Measurements from ENCODE around the gene NOS1AP. TPM values are rescaled to one million over a fixed set of nuclear protein-coding genes. Genes with fewer than 3 reads are reported as not detected.

The NOS1AP gene
- total and polyA plus RNA-seq, 2 donors (not counting 3 experiments of a cell fraction or from before 2014, with no cell fraction given): 1.3 to 5.4 TPM

DNA sequence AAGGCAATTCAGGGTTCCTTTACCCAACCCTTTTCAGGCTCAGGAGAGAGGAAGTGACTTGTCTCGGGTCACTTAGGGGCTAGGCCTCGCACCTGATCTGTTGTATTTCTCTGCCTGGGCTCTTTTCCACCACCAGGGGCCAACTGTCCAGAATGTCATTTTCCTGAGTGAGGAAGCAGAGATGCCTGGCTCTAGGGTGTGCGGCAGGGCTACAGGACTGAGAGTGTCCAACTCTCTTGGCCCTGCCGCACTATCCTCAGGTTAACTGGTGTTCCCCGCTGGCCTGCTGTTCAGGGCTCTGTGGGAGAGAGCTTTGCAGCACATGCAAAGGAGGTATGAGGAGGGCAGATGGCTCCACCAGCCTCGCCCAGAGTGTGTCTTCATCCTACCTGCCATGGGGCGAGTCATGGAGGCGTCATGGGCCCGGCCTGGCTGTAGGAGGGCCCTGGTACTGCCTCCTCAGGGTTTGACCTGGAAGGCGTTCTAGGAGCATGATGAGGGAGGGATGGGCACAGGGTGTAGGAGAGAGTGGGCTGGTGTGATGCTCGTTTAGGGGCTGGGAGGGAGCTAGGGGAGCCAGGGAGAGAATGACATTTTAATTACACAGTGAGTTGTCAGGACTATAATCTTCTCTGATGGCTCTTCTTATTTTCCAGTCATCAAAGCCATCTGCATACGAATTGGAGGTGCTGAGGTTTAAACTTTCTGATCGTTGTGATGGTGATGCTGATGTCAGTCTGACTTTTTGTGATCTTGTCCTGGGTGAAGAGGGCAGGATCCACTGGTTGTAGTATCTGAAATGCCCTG is 128.3 kb downstream of the NOS1AP start:
- intact Hi-C loops (cut with micrococcal nuclease): loop anchor here (10.0 kb wide), 1 partner anchor 123 kb away; no protein-coding TSS in a partner anchor
- H3K4me2 ChIP-seq (ENCODE audit: insufficient read depth, low read length): no peak overlapping the region
- H3K27me3 ChIP-seq (ENCODE audit: control insufficient read depth in 2 of 2, insufficient read depth in 2 of 2, low read length in 2 of 2): no peaks in the 10 kb centered on the region
- dilution Hi-C loops (cut with MboI; ENCODE audit: extremely low pct_ligation_motif_present, low sequenced_read_pairs): no loop called here
- ChIA-PET CTCF (no interaction called here), POLR2A (no interaction called here)
- no peak overlapping the region for H3K4me3 ChIP-seq (replicated peaks in 1 of 3; ENCODE audit: insufficient read depth in 1 of 3, low read depth in 1 of 3, low read length in 3 of 3)
- peaks cover 23% of the 10 kb centered on the region for H3K4me1 ChIP-seq (ENCODE audit: control insufficient read depth, extremely low read depth, insufficient read depth, low read length)
- no TSS peak for BruUV-seq (replicated peaks)
- FAIRE-seq: no peak
- H2AFZ ChIP-seq (ENCODE audit: low read depth, low read length): no peak overlapping the region
- H3K9me3 ChIP-seq (replicated peaks; ENCODE audit: control insufficient read depth, insufficient read depth, low read length): no peaks in the 10 kb centered on the region
- no peak overlapping the region for H3K27ac ChIP-seq (ENCODE audit: insufficient read depth, low read depth, low read length)
- H3K36me3 ChIP-seq (ENCODE audit: control insufficient read depth in 2 of 2, extremely low read depth in 1 of 2, insufficient read depth in 2 of 2, low read length in 2 of 2): no peaks in the 10 kb centered on the region
- no peak overlapping the region for H3K9ac ChIP-seq (replicated peaks; ENCODE audit: extremely low read depth, insufficient read depth, low read length)
- no peak for DNase-seq (ENCODE audit: low read depth, low spot score)
- no peaks in the 10 kb centered on the region for H3K9me1 ChIP-seq (replicated peaks; ENCODE audit: control insufficient read depth, extremely low read depth, insufficient read depth, low read length)
- no peak for TF ChIP-seq MAX (IDR thresholded peaks at IDR 0.05; ENCODE audit: insufficient read depth, insufficient read length)
- no peak for TF ChIP-seq POLR2A (IDR thresholded peaks at IDR 0.05; ENCODE audit: low read depth, low read length)
- no peak for TF ChIP-seq EZH2 (IDR thresholded peaks at IDR 0.05; ENCODE audit: borderline replicate concordance, low read depth, low read length, severe bottlenecking)
- peak in 1 of 2 donors; percentile 23 for TF ChIP-seq CTCF (IDR thresholded peaks at IDR 0.05; ENCODE audit: extremely low read depth in 1 of 2, insufficient read depth in 1 of 2, low read depth in 1 of 2, low read length in 2 of 2)
- TF ChIP-seq POLR2AphosphoS5 (IDR thresholded peaks at IDR 0.05; ENCODE audit: insufficient read depth, low read depth, low read length): no peak
- TF ChIP-seq GATA2 (IDR thresholded peaks at IDR 0.05; ENCODE audit: insufficient read depth, insufficient read length, low read depth, low read length): no peak
- no peak for TF ChIP-seq FOS (IDR thresholded peaks at IDR 0.05; ENCODE audit: borderline replicate concordance, insufficient read depth, low read length)
- no peak for TF ChIP-seq MYC (IDR thresholded peaks at IDR 0.05; ENCODE audit: low read depth, low read length)
- no peaks in the 10 kb centered on the region for H3K79me2 ChIP-seq (ENCODE audit: control insufficient read depth, insufficient read depth, low read length)
- H4K20me1 ChIP-seq (replicated peaks; ENCODE audit: control insufficient read depth, extremely low read depth, insufficient read depth, low read length): no peaks in the 10 kb centered on the region
